ENCODE results near the gene EPS8.

EPS8 gene

GRCh38 chr12:15670756-15671155 is 118.4 kb downstream of the EPS8 start:
- intact Hi-C loops (cut with micrococcal nuclease) = no loop called here
- no peaks in the 10 kb centered on the region for H3K4me1 Mint-ChIP-seq (ENCODE audit: low read depth)
- no peak overlapping the region for H3K27ac Mint-ChIP-seq
- no peaks in the 10 kb centered on the region for H3K36me3 Mint-ChIP-seq (ENCODE audit: low read depth)
- H3K4me3 Mint-ChIP-seq = no peak overlapping the region
- no peaks in the 10 kb centered on the region for H3K9me3 Mint-ChIP-seq
- H3K27me3 Mint-ChIP-seq = no peaks in the 10 kb centered on the region

- intact Hi-C loops (cut with micrococcal nuclease) = no loop called here
- H3K36me3 Mint-ChIP-seq (ENCODE audit: low read depth) = no peaks in the 10 kb centered on the region
- H3K27ac Mint-ChIP-seq = no peak overlapping the region
- no peaks in the 10 kb centered on the region for H3K4me1 Mint-ChIP-seq (ENCODE audit: low read depth)
- H3K4me3 Mint-ChIP-seq = no peak overlapping the region
- H3K9me3 Mint-ChIP-seq = no peaks in the 10 kb centered on the region
- H3K27me3 Mint-ChIP-seq = no peaks in the 10 kb centered on the region
Measured at GRCh38 chr12:15669256-15669948, 119.8 kb downstream of the EPS8 start.

GRCh38 chr12:15664491-15664890 is 124.7 kb downstream of the EPS8 start:
- intact Hi-C loops (cut with micrococcal nuclease) = no loop called here
- Mint-ChIP-seq H3K4me1 (ENCODE audit: low read depth) (no peaks in the 10 kb centered on the region), H3K4me3 (no peak overlapping the region), H3K9me3 (no peaks in the 10 kb centered on the region), H3K36me3 (ENCODE audit: low read depth) (no peaks in the 10 kb centered on the region), H3K27me3 (peaks cover 1% of the 10 kb centered on the region), H3K27ac (no peak overlapping the region)

- no peaks in the 10 kb centered on the region for H3K9me3 Mint-ChIP-seq
- no peaks in the 10 kb centered on the region for H3K36me3 Mint-ChIP-seq (ENCODE audit: low read depth)
- peaks cover 1% of the 10 kb centered on the region for H3K27me3 Mint-ChIP-seq
- no peaks in the 10 kb centered on the region for H3K4me1 Mint-ChIP-seq (ENCODE audit: low read depth)
- no peak overlapping the region for H3K27ac Mint-ChIP-seq
- no peak overlapping the region for H3K4me3 Mint-ChIP-seq
- intact Hi-C loops (cut with micrococcal nuclease) = no loop called here
Measured at GRCh38 chr12:15662983-15663659, 126.1 kb downstream of the EPS8 start.

GRCh38 chr12:15662303-15662980 is 126.7 kb downstream of the EPS8 start:
- intact Hi-C loops (cut with micrococcal nuclease) = no loop called here
- no peak overlapping the region for H3K4me3 Mint-ChIP-seq
- H3K27me3 Mint-ChIP-seq = peaks cover 1% of the 10 kb centered on the region
- no peaks in the 10 kb centered on the region for H3K9me3 Mint-ChIP-seq
- H3K36me3 Mint-ChIP-seq (ENCODE audit: low read depth) = no peaks in the 10 kb centered on the region
- H3K27ac Mint-ChIP-seq = no peak overlapping the region
- H3K4me1 Mint-ChIP-seq (ENCODE audit: low read depth) = no peaks in the 10 kb centered on the region

GRCh38 chr12:15651371-15651770 is 137.8 kb downstream of the EPS8 start:
- Mint-ChIP-seq H3K27ac (no peak overlapping the region), H3K27me3 (no peaks in the 10 kb centered on the region), H3K4me3 (no peak overlapping the region), H3K36me3 (ENCODE audit: low read depth) (no peaks in the 10 kb centered on the region), H3K9me3 (no peaks in the 10 kb centered on the region), H3K4me1 (ENCODE audit: low read depth) (no peaks in the 10 kb centered on the region)
- intact Hi-C loops (cut with micrococcal nuclease) = no loop called here

GRCh38 chr12:15650399-15651128 is 138.6 kb downstream of the EPS8 start:
- H3K4me1 Mint-ChIP-seq (ENCODE audit: low read depth) = no peaks in the 10 kb centered on the region
- H3K27ac Mint-ChIP-seq = no peak overlapping the region
- H3K36me3 Mint-ChIP-seq (ENCODE audit: low read depth) = no peaks in the 10 kb centered on the region
- intact Hi-C loops (cut with micrococcal nuclease) = no loop called here
- no peak overlapping the region for H3K4me3 Mint-ChIP-seq
- no peaks in the 10 kb centered on the region for H3K27me3 Mint-ChIP-seq
- H3K9me3 Mint-ChIP-seq = no peaks in the 10 kb centered on the region

- intact Hi-C loops (cut with micrococcal nuclease) = no loop called here
- Mint-ChIP-seq H3K27me3 (no peaks in the 10 kb centered on the region), H3K4me1 (ENCODE audit: low read depth) (no peaks in the 10 kb centered on the region), H3K9me3 (no peaks in the 10 kb centered on the region), H3K36me3 (ENCODE audit: low read depth) (no peaks in the 10 kb centered on the region), H3K4me3 (no peak overlapping the region), H3K27ac (no peak overlapping the region)
Measured at GRCh38 chr12:15649347-15649746, 139.8 kb downstream of the EPS8 start.

- intact Hi-C loops (cut with micrococcal nuclease) = no loop called here
- H3K36me3 Mint-ChIP-seq (ENCODE audit: low read depth) = no peaks in the 10 kb centered on the region
- H3K27me3 Mint-ChIP-seq = no peaks in the 10 kb centered on the region
- H3K27ac Mint-ChIP-seq = no peak overlapping the region
- no peak overlapping the region for H3K4me3 Mint-ChIP-seq
- no peaks in the 10 kb centered on the region for H3K9me3 Mint-ChIP-seq
- no peaks in the 10 kb centered on the region for H3K4me1 Mint-ChIP-seq (ENCODE audit: low read depth)
Measured at GRCh38 chr12:15648558-15648957, 140.6 kb downstream of the EPS8 start.

- Mint-ChIP-seq H3K9me3 (no peaks in the 10 kb centered on the region), H3K4me1 (ENCODE audit: low read depth) (no peaks in the 10 kb centered on the region), H3K36me3 (ENCODE audit: low read depth) (no peaks in the 10 kb centered on the region), H3K27me3 (no peaks in the 10 kb centered on the region), H3K4me3 (no peak overlapping the region), H3K27ac (no peak overlapping the region)
- intact Hi-C loops (cut with micrococcal nuclease) = no loop called here
Measured at GRCh38 chr12:15646581-15646980, 142.6 kb downstream of the EPS8 start.

- intact Hi-C loops (cut with micrococcal nuclease) = no loop called here
- Mint-ChIP-seq H3K4me3 (no peak overlapping the region), H3K27ac (no peak overlapping the region), H3K4me1 (ENCODE audit: low read depth) (no peaks in the 10 kb centered on the region), H3K9me3 (no peaks in the 10 kb centered on the region), H3K36me3 (ENCODE audit: low read depth) (no peaks in the 10 kb centered on the region), H3K27me3 (no peaks in the 10 kb centered on the region)
Measured at GRCh38 chr12:15644700-15645099, 144.5 kb downstream of the EPS8 start.

- Mint-ChIP-seq H3K4me3 (no peak overlapping the region), H3K36me3 (ENCODE audit: low read depth) (no peaks in the 10 kb centered on the region), H3K27me3 (peaks cover 1% of the 10 kb centered on the region), H3K27ac (no peak overlapping the region), H3K4me1 (ENCODE audit: low read depth) (no peaks in the 10 kb centered on the region), H3K9me3 (no peaks in the 10 kb centered on the region)
- intact Hi-C loops (cut with micrococcal nuclease) = no loop called here
Measured at GRCh38 chr12:15638231-15638630, 151.0 kb downstream of the EPS8 start.

- Mint-ChIP-seq H3K4me1 (ENCODE audit: low read depth) (no peaks in the 10 kb centered on the region), H3K27me3 (peaks cover 1% of the 10 kb centered on the region), H3K27ac (no peak overlapping the region), H3K9me3 (no peaks in the 10 kb centered on the region), H3K4me3 (no peak overlapping the region), H3K36me3 (ENCODE audit: low read depth) (no peaks in the 10 kb centered on the region)
- intact Hi-C loops (cut with micrococcal nuclease) = no loop called here
Measured at GRCh38 chr12:15636060-15636890, 152.9 kb downstream of the EPS8 start.

Data from dendritic cell treated with granulocyte-macrophage colony-stimulating factor and Interleukin-4, amounts not matched to agents 40 ng/mL and 50 ng/mL, for 4 days (primary cell).